GF-D8 (cell line): ENCODE results near the gene RAB6B.

Experiments
- DNase-seq: peaks from one replicate; lab custom pipeline; 2025; lab: John Stamatoyannopoulos, UW

The RAB6B gene

DNA sequence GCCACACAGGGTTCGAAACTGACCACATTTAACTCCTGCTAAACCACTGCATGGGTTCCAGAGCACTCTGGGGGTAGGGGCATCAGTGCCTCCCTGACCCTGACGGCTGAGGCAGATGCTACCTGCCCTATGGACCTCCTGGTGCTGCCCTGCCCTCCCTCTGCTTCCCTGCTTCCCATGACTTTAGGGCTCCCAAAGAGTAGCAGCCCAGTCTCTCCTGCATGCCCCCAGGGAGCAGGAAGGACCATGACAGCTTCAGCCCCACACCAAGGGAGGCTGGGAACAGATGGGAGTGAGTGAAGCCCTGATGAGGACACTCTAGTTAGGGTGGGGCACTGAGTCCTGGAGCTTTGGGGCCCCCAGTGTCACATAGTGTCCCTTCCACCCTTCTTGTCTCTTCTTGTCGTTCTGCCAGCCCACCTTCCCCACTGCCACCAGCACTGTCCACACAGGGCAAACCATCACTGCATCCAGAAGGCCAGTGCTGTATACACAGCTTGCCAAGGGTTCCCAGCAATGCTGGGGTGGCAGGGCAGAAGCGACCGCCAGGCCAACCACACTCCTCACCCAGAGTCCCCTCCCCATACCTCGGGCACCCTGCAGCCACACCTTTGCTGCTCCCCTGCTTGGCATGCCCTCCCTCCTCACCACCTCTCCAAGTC, 59.1 kb downstream of the RAB6B start:
- no peak for DNase-seq

- DNase-seq = no peak
Observed at GRCh38 chr3:133835961-133836360, 59.7 kb downstream of the RAB6B start.

GRCh38 chr3:133835418-133835743, 60.3 kb downstream of the RAB6B start:
- DNase-seq = no peak

DNA sequence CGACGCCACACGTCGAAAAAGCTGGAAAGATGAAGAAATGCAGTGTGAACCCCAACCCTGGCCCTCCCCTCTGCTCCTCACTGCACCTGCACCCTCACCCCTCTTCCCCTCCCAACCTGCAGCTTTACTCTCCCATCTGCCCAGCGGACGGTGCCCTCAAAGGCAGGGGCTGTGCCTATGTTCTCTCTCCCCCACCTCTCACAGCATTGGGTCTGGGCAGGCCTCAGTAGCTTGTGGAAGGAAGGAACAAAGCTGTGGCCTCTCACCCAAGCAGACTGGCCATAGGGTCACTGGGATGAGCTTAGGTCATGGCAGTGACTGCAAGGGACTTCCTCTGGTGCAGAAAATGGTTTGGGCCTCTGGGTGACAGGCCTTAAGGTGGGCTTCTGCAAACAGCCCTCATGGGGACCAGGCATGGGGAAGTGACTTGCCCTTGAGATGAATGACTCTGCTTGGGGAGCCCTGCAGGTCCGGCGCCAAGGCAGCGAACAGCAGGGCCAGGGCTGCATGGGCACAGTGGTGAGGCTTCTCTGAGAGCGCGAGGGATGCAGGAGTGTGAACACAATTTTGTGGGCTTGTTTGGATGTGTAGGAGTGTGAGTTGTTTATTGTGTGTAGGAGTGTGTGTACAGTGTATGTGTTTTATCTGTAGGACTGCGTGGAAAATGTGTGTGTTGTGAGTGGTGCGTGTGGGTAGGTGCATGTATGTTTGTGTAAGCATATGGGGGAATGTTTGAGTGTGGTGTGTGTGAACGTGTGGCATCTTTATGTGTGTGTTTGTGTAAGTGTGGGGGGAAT, 60.9 kb downstream of the RAB6B start:
- DNase-seq = no peak

GRCh38 chr3:133833880-133834620, 61.6 kb downstream of the RAB6B start:
- no peak for DNase-seq

- no peak for DNase-seq
Observed at GRCh38 chr3:133833267-133833666, 62.4 kb downstream of the RAB6B start.

GRCh38 chr3:133832802-133833144, 62.9 kb downstream of the RAB6B start:
- no peak for DNase-seq

- no peak for DNase-seq
Observed at GRCh38 chr3:133831966-133832801, 63.5 kb downstream of the RAB6B start.

DNA sequence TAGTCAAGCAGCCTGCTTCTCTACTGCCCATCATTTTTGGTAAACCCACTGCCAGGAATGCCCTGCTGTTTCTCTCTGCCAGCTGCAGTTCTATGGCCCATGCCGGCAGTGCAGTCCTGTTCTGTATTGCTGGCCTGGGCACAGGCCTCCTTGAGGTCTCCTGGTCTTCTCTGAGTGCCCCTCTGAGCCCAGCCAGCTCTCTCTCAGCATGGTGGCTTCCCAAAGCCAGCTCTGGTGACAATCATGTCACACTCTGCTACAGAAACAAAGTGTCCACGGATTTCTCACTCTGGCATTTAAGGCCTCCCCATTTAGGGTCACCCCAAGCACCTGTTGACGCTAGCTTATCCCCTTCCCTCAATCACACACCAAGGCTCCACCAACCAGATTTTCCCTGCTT, 65.6 kb downstream of the RAB6B start:
- DNase-seq = no peak

- no peak for DNase-seq
Observed at GRCh38 chr3:133829310-133829707, 66.4 kb downstream of the RAB6B start.

GRCh38 chr3:133828576-133829309, 66.9 kb downstream of the RAB6B start:
- DNase-seq = no peak

- no peak for DNase-seq
Observed at GRCh38 chr3:133827684-133828083, 68.0 kb downstream of the RAB6B start.

DNA sequence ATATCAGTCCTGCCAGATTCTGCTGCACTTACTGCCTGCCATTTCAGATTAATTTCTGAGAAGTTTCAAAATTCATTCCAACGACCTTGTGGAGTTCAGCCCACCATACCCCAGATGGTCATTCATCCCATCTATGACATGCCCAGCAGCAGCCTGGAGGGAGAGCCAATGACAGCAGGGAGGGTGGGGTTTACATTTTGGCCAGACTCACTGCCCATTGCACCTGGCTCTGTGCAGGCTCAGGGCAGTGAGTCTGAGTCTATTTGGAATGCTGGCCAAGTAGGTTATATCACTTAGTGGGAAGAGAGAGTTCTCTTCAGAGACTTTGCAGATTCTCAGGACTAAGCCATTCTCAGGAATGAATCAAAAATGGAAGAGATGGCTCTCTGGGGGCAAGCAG, 68.5 kb downstream of the RAB6B start:
- DNase-seq = no peak

- no peak for DNase-seq
Observed at GRCh38 chr3:133825969-133826727, 69.5 kb downstream of the RAB6B start.

GRCh38 chr3:133824961-133825485, 70.7 kb downstream of the RAB6B start:
- DNase-seq = no peak

- DNase-seq = no peak
Observed at GRCh38 chr3:133821767-133822638, 73.7 kb downstream of the RAB6B start.

- no peak for DNase-seq
Observed at GRCh38 chr3:133820889-133821675, 74.6 kb downstream of the RAB6B start.

GRCh38 chr3:133820129-133820528, 75.6 kb downstream of the RAB6B start:
- no peak for DNase-seq

DNA sequence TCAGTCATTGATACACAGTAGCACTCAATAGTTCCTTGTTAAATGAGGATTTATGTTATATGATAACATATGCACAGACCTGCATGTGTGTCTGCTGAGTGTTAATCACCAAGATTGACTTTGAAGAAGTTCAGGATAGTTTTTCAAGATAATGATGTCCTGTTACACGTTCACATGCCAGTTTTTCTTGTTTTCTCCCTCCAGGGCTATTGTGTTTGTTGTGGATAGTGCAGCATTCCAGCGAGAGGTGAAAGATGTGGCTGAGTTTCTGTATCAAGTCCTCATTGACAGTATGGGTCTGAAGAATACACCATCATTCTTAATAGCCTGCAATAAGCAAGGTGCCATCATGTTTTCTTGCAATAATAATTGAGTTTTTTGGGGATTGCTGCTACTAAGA, 80.3 kb downstream of the RAB6B start:
- no peak for DNase-seq
